DMS153 treated with DMSO at 0.1 percent for 48 hours (cell line): Measurements from ENCODE around the gene TTPAL.

Experiments
- DNase-seq: peaks from one replicate; lab custom pipeline; 2025; ENCODE audit not compliant: unreplicated experiment; lab: John Stamatoyannopoulos, UW

Gene TTPAL

GRCh38 chr20:44439318-44439717 lies 36.4 kb upstream of the TTPAL start:
- DNase-seq = no peak

DNA sequence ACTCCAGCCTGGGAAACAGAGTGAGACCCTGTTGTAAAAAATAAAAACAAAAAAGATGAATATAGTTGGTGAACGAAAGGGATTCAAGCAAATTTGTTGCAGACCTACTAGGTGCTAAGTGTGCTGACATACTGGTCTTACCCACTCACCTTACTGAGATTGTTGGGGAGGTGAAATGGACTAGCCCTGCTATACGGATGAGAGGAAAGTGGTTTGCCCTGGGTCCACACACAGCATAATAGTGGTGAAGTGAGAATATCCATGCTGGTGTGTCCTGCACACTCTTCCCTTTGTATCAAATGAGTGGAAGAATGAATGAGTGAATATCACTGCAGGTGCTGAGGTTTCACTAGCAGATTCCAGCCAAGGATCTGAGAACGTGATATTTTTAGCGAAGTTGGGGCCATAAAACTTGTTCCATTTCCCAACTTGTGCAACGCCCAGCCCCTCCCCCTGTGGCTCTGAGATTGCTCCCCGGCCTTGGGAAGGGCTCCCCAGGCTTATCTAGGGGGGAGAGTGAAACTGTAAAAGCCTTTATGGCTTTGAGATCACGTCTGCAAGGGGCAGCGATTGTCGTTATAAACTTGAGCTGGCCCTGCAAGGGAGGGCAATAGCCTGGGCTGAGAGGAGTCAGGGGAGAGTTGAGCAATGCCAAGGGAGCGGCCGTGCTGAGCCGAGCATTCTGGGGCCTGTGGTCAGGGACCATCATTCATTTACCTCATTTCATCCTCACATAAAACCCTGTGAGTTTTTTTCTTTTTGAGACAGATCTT lies 33.2 kb upstream of the TTPAL start:
- DNase-seq = no peak

DNA sequence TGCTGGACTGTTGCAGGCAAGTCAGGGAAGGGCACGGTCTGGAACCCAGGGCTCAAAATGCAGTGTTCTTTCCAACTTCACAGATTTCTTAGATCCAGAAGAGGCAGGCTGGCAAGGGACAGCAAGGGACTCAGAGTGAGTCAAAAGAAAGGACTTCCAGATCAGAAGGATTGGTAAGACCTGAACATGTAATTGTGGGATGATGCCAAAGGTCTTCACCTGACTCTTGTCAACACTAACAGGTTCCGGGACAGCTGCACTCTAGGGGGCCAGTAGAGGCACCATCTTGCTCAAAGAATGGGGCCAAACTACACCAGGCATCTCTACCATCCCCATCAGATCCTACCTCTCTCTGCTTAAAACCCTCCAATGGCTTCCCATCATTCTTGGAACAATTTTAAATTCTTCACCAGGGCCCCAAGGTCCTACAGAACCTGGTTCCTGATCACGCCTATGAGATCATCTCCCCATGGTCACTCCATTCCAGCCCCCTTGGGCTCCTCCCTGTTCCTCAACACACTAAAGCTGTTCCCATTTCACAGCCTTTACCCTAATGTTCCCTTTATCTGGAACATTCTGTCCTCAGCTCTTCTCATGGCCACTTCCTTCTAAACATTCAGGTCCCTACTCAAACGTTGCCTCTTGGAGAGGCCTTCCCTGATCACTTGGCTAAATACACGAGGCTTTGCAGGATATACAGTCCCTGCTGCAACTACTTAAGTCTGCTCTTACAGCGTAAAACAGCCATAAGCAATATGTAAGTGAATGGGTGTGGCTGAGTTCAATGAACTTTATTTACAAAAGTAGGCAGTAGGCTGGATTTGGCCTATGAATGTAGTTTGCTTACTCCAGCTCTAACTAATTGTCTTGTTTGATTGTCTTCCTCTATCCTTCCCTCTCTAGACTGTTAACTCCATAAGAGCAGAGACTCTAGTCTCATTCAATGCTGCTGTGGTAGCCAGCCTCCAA lies 29.6 kb upstream of the TTPAL start:
- DNase-seq = no peak

- no peak for DNase-seq
These were observed 27.8 kb upstream of the TTPAL start for GRCh38 chr20:44447827-44448419.

DNA sequence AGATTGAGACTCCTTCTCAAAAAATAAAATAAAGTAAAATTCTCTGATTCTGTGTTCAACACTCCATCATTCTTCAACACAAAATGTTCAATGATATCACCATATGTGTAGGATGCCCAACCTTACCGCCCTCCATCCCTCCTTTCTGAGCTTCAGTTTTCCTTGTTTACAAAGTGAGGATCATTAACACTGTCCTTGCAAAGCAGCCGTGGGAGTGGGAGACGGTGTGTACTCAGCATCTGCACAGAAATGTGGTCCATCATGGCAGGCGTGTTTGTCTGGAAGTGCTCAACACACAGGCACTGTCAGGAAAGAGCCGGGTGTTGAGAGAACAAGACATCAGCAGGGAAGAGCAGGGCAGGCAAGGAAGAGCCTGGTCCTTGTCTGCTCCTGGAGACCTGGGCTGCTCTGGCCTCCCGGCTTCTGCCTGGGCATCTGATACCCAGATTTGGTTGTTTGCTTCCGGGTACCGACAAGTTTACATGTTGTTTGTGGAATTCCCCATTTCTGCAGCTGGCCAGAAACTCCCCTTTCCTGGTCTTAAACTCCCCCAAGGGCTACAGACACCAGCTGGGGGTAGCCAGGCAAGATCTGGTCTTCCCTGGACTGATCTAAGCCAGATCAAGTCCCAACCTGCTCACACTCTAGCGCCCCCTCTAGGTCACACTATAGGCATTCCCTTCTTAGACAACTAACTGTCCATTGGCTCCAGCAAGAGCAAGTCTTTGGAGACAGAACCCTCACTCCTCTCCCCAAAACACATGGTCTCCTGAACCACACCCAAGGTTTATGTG lies 26.7 kb upstream of the TTPAL start:
- DNase-seq = no peak

GRCh38 chr20:44449864-44450263 lies 25.8 kb upstream of the TTPAL start:
- no peak for DNase-seq

GRCh38 chr20:44450281-44450889 lies 25.3 kb upstream of the TTPAL start:
- DNase-seq = no peak

GRCh38 chr20:44450903-44451450 lies 24.7 kb upstream of the TTPAL start:
- DNase-seq = no peak

GRCh38 chr20:44454306-44454963 lies 21.2 kb upstream of the TTPAL start:
- DNase-seq = no peak

- no peak for DNase-seq
These were observed 20.5 kb upstream of the TTPAL start for GRCh38 chr20:44455126-44455525.

- DNase-seq = no peak
These were observed 19.1 kb upstream of the TTPAL start for GRCh38 chr20:44456611-44457010.

DNA sequence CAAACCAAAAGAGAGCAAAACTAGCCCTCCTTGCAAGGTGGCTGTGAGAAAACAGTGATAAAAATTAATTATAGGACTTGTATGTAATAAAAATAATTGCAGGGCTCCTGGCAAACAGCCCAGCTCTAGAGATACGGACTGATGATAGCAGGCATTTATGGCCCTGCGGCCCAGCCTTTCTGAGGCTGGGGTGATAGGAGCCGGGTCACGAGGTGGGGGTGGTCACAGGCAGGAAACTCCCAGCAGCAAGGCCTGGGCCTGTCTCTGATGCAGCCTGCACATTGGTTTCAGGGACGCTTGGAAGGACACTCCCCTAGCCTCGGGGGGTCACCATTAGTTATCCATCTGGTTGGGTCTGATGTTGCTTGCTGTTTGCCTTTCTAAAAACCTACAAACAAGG lies 18.7 kb upstream of the TTPAL start:
- DNase-seq = no peak

GRCh38 chr20:44459271-44459670 lies 16.4 kb upstream of the TTPAL start:
- DNase-seq = no peak

DNA sequence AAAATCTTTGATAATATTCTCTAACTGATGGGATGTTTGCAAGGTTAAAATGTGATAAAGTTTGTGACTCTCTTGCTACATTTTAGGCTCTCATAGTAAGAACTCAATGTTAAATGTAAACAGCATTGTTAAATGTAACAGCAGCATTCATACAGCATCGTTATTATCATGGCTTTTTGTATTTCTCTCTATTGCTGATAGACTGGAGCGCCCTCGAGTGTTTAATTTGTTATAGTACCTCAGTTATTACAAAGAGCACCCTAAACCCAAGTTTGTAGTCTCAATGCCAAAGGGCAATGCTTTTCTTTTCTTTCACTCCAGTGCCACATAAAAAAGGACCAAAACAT lies 14.9 kb upstream of the TTPAL start:
- peak; percentile 29 for DNase-seq

- no peak for DNase-seq
These were observed 14.4 kb upstream of the TTPAL start for GRCh38 chr20:44461142-44461802.

DNA sequence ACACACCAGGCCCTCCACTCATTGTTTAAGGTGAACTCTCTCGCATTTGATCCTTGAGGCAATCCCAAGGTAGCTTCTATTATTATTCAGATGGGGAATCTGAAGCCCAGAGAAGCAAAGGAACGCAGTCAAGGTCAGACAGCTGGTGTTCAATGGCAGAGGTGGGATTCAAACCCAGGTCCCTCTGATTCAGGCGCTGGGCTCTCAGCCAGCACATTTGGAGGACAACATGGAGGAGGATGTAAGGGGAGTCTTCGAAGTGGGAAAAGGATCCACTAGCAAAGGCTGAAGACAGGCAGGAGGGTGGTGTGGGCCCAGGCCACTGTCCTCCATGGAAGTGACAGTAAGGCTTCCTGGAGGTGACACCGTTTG lies 13.9 kb upstream of the TTPAL start:
- no peak for DNase-seq

DNA sequence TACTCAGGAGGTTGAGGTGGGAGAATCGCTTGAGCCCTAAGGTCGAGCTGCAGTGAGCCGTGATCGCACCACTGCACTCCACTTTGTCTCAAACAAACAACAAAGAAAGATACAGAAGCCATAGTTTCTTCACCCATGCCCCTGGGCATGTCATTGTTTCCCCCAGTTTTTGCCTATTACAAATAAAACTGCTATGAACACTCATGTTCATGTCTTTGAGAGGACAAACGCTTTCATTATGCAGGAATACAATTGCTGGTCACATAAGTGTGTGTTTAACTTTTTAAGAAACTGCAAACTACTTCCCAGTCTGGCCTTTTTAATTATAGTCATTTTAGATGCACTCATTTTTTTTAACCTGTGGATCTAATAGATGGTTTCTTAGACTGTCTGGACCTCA lies 12.2 kb upstream of the TTPAL start:
- DNase-seq = no peak

- no peak for DNase-seq
These were observed 11.2 kb upstream of the TTPAL start for GRCh38 chr20:44464514-44464913.

- no peak for DNase-seq
These were observed 10.6 kb upstream of the TTPAL start for GRCh38 chr20:44465001-44465560.
